Heart left ventricle (tissue), 16 donors: Measurements from ENCODE around the gene PARD3B. TPM values are rescaled to one million over a fixed set of nuclear protein-coding genes. Genes with fewer than 3 reads are reported as not detected.

Experiments used
- ATAC-seq, 4 donors: fragments of 200-7000 bp; cut with Tn5 transposase; one replicate each; pipeline ENCODE4 v1.9.1; 2020 to 2022; ENCODE audit warnings: moderate library complexity in 4 of 4, mild to moderate bottlenecking in 3 of 4, moderate number of reproducible peaks in 1 of 4
- DNase-seq, 5 donors: peaks; one replicate each; pipeline ENCODE4 v3.0.0-alpha.2; 2020
- H3K27ac ChIP-seq, 12 donors: fragments of 200-600 bp; sonication (generic) in 4 of 12; one replicate each; pipeline versions ENCODE4 v1.5.0 to v1.8.0; 2016 to 2022; ENCODE audit warnings: mild to moderate bottlenecking in 2 of 12
- H3K27me3 ChIP-seq, 9 donors: fragments of 200-600 bp; sonication (generic) in 2 of 9; one replicate each; pipeline versions ENCODE4 v1.5.1 to v1.8.0; 2016 to 2022; ENCODE audit warnings: mild to moderate bottlenecking in 3 of 9
- H3K36me3 ChIP-seq, 9 donors: fragments of 200-600 bp; sonication (generic) in 2 of 9; one replicate each; pipeline versions ENCODE4 v1.5.0 to v1.8.0; 2018 to 2022; ENCODE audit warnings: mild to moderate bottlenecking in 2 of 9
- H3K4me1 ChIP-seq, 12 donors: fragments of 200-600 bp; sonication (generic) in 4 of 12; one replicate each; pipeline versions ENCODE4 v1.5.0 to v1.8.0; 2016 to 2022; ENCODE audit warnings: mild to moderate bottlenecking in 3 of 12
- H3K4me3 ChIP-seq, 12 donors: fragments of 200-600 bp; sonication (generic) in 4 of 12; one replicate each; pipeline versions ENCODE4 v1.5.0 to v1.8.0; 2017 to 2022; ENCODE audit warnings: mild to moderate bottlenecking in 9 of 12, moderate library complexity in 4 of 12
- H3K9me3 ChIP-seq, 12 donors: fragments of 200-600 bp; sonication (generic) in 4 of 12; one replicate each; pipeline versions ENCODE4 v1.5.0 to v1.8.0; 2016 to 2022; ENCODE audit warnings: mild to moderate bottlenecking in 1 of 12
- CTCF ChIP-seq, 12 donors: fragments of 200-600 bp; sonication (generic) in 4 of 12; IDR thresholded peaks; one replicate each; pipeline versions ENCODE4 v1.5.0 to v1.8.0; 2018 to 2022; ENCODE audit warnings: antibody characterized with exemption in 12 of 12, mild to moderate bottlenecking in 5 of 12
- POLR2A ChIP-seq, 2 donors: fragments of 450-650 bp; IDR thresholded peaks; one replicate each; pipeline ENCODE4 v1.6.1; 2017; ENCODE audit warnings: antibody characterized with exemption in 2 of 2, mild to moderate bottlenecking in 2 of 2, moderate library complexity in 2 of 2
- WGBS, 4 donors: extraction: QIAGEN DNeasy Blood & Tissue Kit in 2 of 4; methylation state at CpG; one replicate each; pipeline versions ENCODE4 v1.1.5 to v1.1.7; 2013 to 2018; 5-methylcytosine and 5-hydroxymethylcytosine counted together
- intact Hi-C, 10 donors: fragments of 100-400 bp; cut with DNase I; formaldehyde crosslinking; loops; one replicate each; pipeline versions ENCODE4 v1.11.1 to v1.14.2; 2022
- polyA plus RNA-seq, 2 donors: library from polyadenylated mRNA; stranded (reverse); fragments of 200-250 nt; gene quantifications; one replicate each; pipeline ENCODE4 v1.2.3, GENCODE V29; 2013
- total RNA-seq, 9 donors: library from RNA; depleted of rRNA in 2 of 9; stranded (reverse); fragments of >200 nt in 2 of 9; fragmentation: NEBNext Ultra II Directional in 3 of 9; extraction: Animal tissue kit (Norgen Biotek cat#: 25700) in 3 of 9; gene quantifications; one replicate each; pipeline versions ENCODE4 v1.1.0 to v1.2.4, GENCODE V29; 2016 to 2023
- donor health status: ischemic (EF 13 %, LVEDD 7.1; RV severe dilation, severe dysfunction).
- donor health status: healthy with polysubstance abuse.
- donor health status: DM: no; HTN: yes; CAD: no.
- donor health status: DM: no; HTN: no; CAD: no.
- donor health status: ischemic (EF 25% LVEDD 6.9; RV normal size, moderate dysfunction).
- donor health status: ischemic (EF 25% LVEDD 5.7; RV mildly dilated, moderate dysfunction).
- donor health status: healthy.
- donor health status: DM: yes; HTN: yes; CAD: no.
- donor health status: ischemic (EF 35%, LVEDD 5.7; RV mildly dilated, moderate dysfunction).
- donor health status: nonischemic (EF 11% LVEDD 7.7; RV severe dilation, severe dysfunction).
- donor health status: DM: yes; HTN: yes; CAD: no.
- donor health status: PGD.
- donor health status: ischemic (EF 29% LVEDD 5.4; RV normal size, mild dysfunction).
- donor health status: nonischemic (EF 23%, LVEDD 6.1; RV moderate dilation, normal function).

Gene PARD3B
- total and polyA plus RNA-seq, 11 donors: 0.71 to 15.1 (median 6.2) TPM

DNA sequence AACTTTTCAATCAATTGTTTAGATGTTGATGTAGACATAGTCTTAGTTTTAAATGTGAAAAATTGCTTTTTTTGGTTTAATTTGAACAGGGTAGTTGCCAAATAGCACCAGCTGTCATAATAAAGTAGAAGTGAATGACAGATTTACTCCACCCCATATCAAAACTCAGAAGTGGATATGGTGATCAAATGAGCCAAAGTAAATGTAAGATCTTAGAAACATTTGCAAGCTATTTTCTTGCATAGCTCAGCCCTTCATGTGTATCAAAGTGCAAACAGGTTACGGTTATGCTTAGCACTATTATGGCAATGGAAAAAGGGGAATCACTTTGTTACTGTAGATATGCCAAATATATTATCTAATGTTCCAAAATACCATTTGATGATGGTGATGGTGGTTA, 596.1 kb downstream of the PARD3B start:
- no peaks in the 10 kb centered on the region for H3K36me3 ChIP-seq
- no peak overlapping the region for H3K27ac ChIP-seq
- peaks cover 0 to 7% (median 0%) of the 10 kb centered on the region in 12 donors for H3K9me3 ChIP-seq
- TF ChIP-seq POLR2A (IDR thresholded peaks at IDR 0.05): no peak
- no peak for TF ChIP-seq CTCF (IDR thresholded peaks at IDR 0.05)
- peaks cover 0 to 13% (median 0%) of the 10 kb centered on the region in 12 donors for H3K4me1 ChIP-seq
- intact Hi-C loops: no loop called here
- H3K4me3 ChIP-seq: no peak overlapping the region
- WGBS, 4 donors: 73 to 90% (median 87%) methylated on average over 1 of the region's 1 CpG
- DNase-seq: no peak
- H3K27me3 ChIP-seq: no peaks in the 10 kb centered on the region
- peak in 1 of 4 donors; percentile 28 for ATAC-seq

GRCh38 chr2:205145888-205146287, 600.6 kb downstream of the PARD3B start:
- ATAC-seq (no peak), DNase-seq (no peak)
- H3K36me3 ChIP-seq: no peaks in the 10 kb centered on the region
- TF ChIP-seq POLR2A (IDR thresholded peaks at IDR 0.05) (no peak), CTCF (IDR thresholded peaks at IDR 0.05) (no peak)
- intact Hi-C loops: no loop called here
- peaks cover 0 to 7% (median 0%) of the 10 kb centered on the region in 12 donors for H3K9me3 ChIP-seq
- no peaks in the 10 kb centered on the region for H3K27me3 ChIP-seq
- 95 to 97% (median 97%) methylated on average over 6 of the region's 6 CpGs for WGBS, 4 donors
- no peaks in the 10 kb centered on the region for H3K4me1 ChIP-seq
- no peak overlapping the region for H3K4me3 ChIP-seq
- H3K27ac ChIP-seq: no peak overlapping the region

- DNase-seq (no peak), ATAC-seq (no peak)
- Histone ChIP-seq H3K4me3 (no peak overlapping the region), H3K27me3 (no peaks in the 10 kb centered on the region), H3K27ac (no peak overlapping the region), H3K9me3 (peaks cover 0 to 6% (median 0%) of the 10 kb centered on the region in 12 donors), H3K4me1 (no peaks in the 10 kb centered on the region), H3K36me3 (no peaks in the 10 kb centered on the region)
- TF ChIP-seq CTCF (IDR thresholded peaks at IDR 0.05) (no peak), POLR2A (IDR thresholded peaks at IDR 0.05) (no peak)
- WGBS, 4 donors: 78 to 86% (median 80%) methylated on average over 2 of the region's 2 CpGs
- intact Hi-C loops: no loop called here
These were observed 603.5 kb downstream of the PARD3B start for GRCh38 chr2:205148755-205149154.

DNA sequence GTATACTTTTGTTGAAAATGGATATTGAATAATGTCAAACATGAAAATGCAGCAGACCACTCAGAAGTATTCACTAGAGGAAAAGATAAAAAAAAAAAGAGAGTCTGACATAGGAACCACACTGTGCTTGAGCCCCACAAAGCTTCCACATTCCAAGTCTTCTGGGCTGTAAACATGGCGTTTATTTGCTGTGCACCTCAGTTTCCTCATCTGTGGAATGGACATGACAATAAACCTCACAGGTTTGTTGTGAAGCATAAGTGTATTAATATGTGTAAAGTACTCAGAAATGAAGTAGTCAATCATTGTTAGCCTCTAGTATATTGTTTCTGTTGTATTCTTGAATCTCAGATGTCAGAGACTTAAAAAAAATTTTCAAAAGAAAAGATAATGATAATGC, 611.2 kb downstream of the PARD3B start:
- intact Hi-C loops: no loop called here
- 83 to 99% (median 95%) methylated on average over 1 of the region's 1 CpG for WGBS, 4 donors
- Histone ChIP-seq H3K27ac (no peak overlapping the region), H3K27me3 (no peaks in the 10 kb centered on the region), H3K4me1 (no peaks in the 10 kb centered on the region), H3K4me3 (no peak overlapping the region), H3K36me3 (no peaks in the 10 kb centered on the region), H3K9me3 (no peaks in the 10 kb centered on the region)
- ATAC-seq (no peak), DNase-seq (no peak)
- TF ChIP-seq POLR2A (IDR thresholded peaks at IDR 0.05) (no peak), CTCF (IDR thresholded peaks at IDR 0.05) (no peak)
